Panc1 (cell line): ENCODE measurements around the gene ATOH8. TPM values are rescaled to one million over a fixed set of nuclear protein-coding genes. Genes with fewer than 3 reads are reported as not detected.

ENCODE experiments used
- ATAC-seq: fragments of 200-7000 bp; cut with Tn5 transposase; 2 replicates; pipeline ENCODE4 v1.9.1; 2020; ENCODE audit warnings: mild to moderate bottlenecking, moderate library complexity
- BruUV-seq: library from RNA; stranded (reverse); fragments of 400-500 nt; replicated peaks from 2 replicates; lab custom pipeline; 2021; lab: Mats Ljungman, UMichigan
- CTCF ChIA-PET: fragments of 300-600 bp; sonication (Branson Sonifier 250); formaldehyde crosslinking; loops from one replicate; lab custom pipeline; 2022; ENCODE audit warnings: antibody characterized with exemption; lab: Charles Lee
- POLR2A ChIA-PET: fragments of 300-600 bp; sonication (Branson Sonifier 250); formaldehyde crosslinking; loops from one replicate; lab custom pipeline; 2022; ENCODE audit warnings: antibody characterized with exemption; lab: Charles Lee
- DNase-seq: peaks from one replicate; pipeline ENCODE4 v3.0.0-alpha.2; 2010; ENCODE audit warnings: low read depth, low spot score
- H3K27ac ChIP-seq: 2 replicates; pipeline ENCODE4 v1.5.1; 2011; ENCODE audit warnings: mild to moderate bottlenecking, low read length, inconsistent platforms
- H3K27me3 ChIP-seq: fragments of 200-500 bp; sonication (Bioruptor generic); 2 replicates; pipeline ENCODE4 v1.6.0; 2014; ENCODE audit warnings: low read length, inconsistent platforms; ENCODE audit not compliant: control insufficient read depth, insufficient read depth
- H3K36me3 ChIP-seq: fragments of 200-500 bp; sonication (Bioruptor generic); 2 replicates; pipeline ENCODE4 v1.5.1; 2014; ENCODE audit warnings: inconsistent platforms, mild to moderate bottlenecking, low read length, moderate library complexity; ENCODE audit not compliant: control insufficient read depth, insufficient read depth
- H3K4me1 ChIP-seq: 2 replicates; pipeline ENCODE4 v1.5.1; 2011; ENCODE audit warnings: inconsistent platforms, mild to moderate bottlenecking, low read length, moderate library complexity; ENCODE audit not compliant: control insufficient read depth, insufficient read depth
- H3K4me3 ChIP-seq, 2 experiments: 2 replicates each; pipeline ENCODE4 v1.5.1; 2011 to 2012; ENCODE audit warnings: low read depth in 2 of 2, low read length in 2 of 2, mild to moderate bottlenecking in 2 of 2, inconsistent platforms in 1 of 2, moderate library complexity in 1 of 2
- H3K9me3 ChIP-seq: fragments of 200-500 bp; sonication (Bioruptor generic); 2 replicates; pipeline ENCODE4 v1.5.1; 2014; ENCODE audit warnings: low read depth, mild to moderate bottlenecking, inconsistent platforms, low read length, moderate library complexity; ENCODE audit not compliant: control insufficient read depth, insufficient read depth
- POLR2AphosphoS5 ChIP-seq: IDR thresholded peaks from 2 replicates; pipeline ENCODE4 v1.6.1; 2012; ENCODE audit warnings: mild to moderate bottlenecking, low read depth, low read length, moderate library complexity
- SIN3A ChIP-seq: IDR thresholded peaks from 2 replicates; pipeline ENCODE4 v1.6.1; 2012; ENCODE audit warnings: low read depth, mild to moderate bottlenecking, low read length, moderate library complexity, borderline replicate concordance; ENCODE audit not compliant: insufficient read depth
- TCF7L2 ChIP-seq: IDR thresholded peaks from 2 replicates; pipeline ENCODE4 v1.6.1; 2011; ENCODE audit warnings: mild to moderate bottlenecking, low read depth, low read length, inconsistent platforms
- in situ Hi-C: cut with HindIII; loops from 2 replicates; pipeline ENCODE4 v1.10.0; 2016; ENCODE audit warnings: low sequenced_read_pairs, low pct_unique_long_range_greater_than_20kb
- intact Hi-C: fragments of 100-400 bp; cut with micrococcal nuclease; formaldehyde crosslinking; loops from one replicate; pipeline ENCODE4 v1.10.0; 2022; ENCODE audit not compliant: unreplicated experiment
- total RNA-seq: library from RNA; stranded (reverse); gene quantifications from one replicate; pipeline ENCODE4 v1.2.1, GENCODE V29; 2021; ENCODE audit not compliant: unreplicated experiment
- TF ChIP-seq, protein P1 (sequence below): fragments of 450-650 bp; IDR thresholded peaks from 2 replicates; pipeline ENCODE4 v1.5.1; 2017; ENCODE audit warnings: mild to moderate bottlenecking
- TF ChIP-seq, protein P2 (sequence below), 2 experiments: IDR thresholded peaks; 2 replicates each; pipeline ENCODE4 v1.6.1; 2011 to 2012; ENCODE audit warnings: low read depth in 2 of 2, control low read depth in 1 of 2, low read length in 1 of 2, mild to moderate bottlenecking in 1 of 2, moderate library complexity in 1 of 2; ENCODE audit not compliant: insufficient read depth in 1 of 2

The ATOH8 gene
- total RNA-seq, 1 experiment from 2014 or later, result 3.8 TPM

DNA sequence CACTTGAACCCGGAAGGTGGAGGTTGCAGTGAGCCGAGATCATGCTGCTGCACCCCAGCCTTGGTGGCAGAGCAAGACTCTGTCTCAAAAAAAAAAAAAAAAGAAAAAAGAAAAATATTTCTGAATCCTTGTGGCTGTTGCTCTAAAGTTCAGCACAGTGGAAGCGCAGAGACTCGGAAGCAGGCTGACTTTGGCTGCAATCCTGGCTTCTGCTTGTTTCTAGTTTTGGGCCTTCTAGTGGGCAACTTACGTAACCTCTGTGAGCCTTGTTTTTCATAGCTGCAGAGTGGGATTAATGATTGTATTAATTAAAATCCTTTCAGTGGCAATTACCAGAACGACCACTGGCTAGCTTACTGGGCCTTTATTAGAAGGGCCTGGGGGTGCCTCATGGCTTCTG lies 31.3 kb upstream of the ATOH8 start:
- BruUV-seq, result no TSS peak
- Histone ChIP-seq H3K4me1 (no peaks in the 10 kb centered on the region), H3K36me3 (no peaks in the 10 kb centered on the region), H3K4me3 (no peak overlapping the region), H3K27me3 (no peaks in the 10 kb centered on the region), H3K9me3 (no peaks in the 10 kb centered on the region), H3K27ac (no peak overlapping the region)
- in situ Hi-C loops (no loop called here), intact Hi-C loops (no loop called here)
- no peak for DNase-seq
- CTCF ChIA-PET, result interaction anchor here (0.6 kb wide), 1 partner anchor 15 kb away, joined by 3 read pairs; no protein-coding TSS in a partner anchor
- TF ChIP-seq, protein P1, sequence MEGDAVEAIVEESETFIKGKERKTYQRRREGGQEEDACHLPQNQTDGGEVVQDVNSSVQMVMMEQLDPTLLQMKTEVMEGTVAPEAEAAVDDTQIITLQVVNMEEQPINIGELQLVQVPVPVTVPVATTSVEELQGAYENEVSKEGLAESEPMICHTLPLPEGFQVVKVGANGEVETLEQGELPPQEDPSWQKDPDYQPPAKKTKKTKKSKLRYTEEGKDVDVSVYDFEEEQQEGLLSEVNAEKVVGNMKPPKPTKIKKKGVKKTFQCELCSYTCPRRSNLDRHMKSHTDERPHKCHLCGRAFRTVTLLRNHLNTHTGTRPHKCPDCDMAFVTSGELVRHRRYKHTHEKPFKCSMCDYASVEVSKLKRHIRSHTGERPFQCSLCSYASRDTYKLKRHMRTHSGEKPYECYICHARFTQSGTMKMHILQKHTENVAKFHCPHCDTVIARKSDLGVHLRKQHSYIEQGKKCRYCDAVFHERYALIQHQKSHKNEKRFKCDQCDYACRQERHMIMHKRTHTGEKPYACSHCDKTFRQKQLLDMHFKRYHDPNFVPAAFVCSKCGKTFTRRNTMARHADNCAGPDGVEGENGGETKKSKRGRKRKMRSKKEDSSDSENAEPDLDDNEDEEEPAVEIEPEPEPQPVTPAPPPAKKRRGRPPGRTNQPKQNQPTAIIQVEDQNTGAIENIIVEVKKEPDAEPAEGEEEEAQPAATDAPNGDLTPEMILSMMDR, result no peak
- TF ChIP-seq POLR2AphosphoS5, result no peak
- TF ChIP-seq, protein P2, sequence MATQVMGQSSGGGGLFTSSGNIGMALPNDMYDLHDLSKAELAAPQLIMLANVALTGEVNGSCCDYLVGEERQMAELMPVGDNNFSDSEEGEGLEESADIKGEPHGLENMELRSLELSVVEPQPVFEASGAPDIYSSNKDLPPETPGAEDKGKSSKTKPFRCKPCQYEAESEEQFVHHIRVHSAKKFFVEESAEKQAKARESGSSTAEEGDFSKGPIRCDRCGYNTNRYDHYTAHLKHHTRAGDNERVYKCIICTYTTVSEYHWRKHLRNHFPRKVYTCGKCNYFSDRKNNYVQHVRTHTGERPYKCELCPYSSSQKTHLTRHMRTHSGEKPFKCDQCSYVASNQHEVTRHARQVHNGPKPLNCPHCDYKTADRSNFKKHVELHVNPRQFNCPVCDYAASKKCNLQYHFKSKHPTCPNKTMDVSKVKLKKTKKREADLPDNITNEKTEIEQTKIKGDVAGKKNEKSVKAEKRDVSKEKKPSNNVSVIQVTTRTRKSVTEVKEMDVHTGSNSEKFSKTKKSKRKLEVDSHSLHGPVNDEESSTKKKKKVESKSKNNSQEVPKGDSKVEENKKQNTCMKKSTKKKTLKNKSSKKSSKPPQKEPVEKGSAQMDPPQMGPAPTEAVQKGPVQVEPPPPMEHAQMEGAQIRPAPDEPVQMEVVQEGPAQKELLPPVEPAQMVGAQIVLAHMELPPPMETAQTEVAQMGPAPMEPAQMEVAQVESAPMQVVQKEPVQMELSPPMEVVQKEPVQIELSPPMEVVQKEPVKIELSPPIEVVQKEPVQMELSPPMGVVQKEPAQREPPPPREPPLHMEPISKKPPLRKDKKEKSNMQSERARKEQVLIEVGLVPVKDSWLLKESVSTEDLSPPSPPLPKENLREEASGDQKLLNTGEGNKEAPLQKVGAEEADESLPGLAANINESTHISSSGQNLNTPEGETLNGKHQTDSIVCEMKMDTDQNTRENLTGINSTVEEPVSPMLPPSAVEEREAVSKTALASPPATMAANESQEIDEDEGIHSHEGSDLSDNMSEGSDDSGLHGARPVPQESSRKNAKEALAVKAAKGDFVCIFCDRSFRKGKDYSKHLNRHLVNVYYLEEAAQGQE (IDR thresholded peaks at IDR 0.05; ENCODE audit: insufficient read depth in 1 of 2, low read depth in 2 of 2, low read length in 1 of 2), result no peak
- no peak for TF ChIP-seq TCF7L2
- TF ChIP-seq SIN3A, result no peak
- ATAC-seq, result no peak
- POLR2A ChIA-PET, result no interaction called here

DNA sequence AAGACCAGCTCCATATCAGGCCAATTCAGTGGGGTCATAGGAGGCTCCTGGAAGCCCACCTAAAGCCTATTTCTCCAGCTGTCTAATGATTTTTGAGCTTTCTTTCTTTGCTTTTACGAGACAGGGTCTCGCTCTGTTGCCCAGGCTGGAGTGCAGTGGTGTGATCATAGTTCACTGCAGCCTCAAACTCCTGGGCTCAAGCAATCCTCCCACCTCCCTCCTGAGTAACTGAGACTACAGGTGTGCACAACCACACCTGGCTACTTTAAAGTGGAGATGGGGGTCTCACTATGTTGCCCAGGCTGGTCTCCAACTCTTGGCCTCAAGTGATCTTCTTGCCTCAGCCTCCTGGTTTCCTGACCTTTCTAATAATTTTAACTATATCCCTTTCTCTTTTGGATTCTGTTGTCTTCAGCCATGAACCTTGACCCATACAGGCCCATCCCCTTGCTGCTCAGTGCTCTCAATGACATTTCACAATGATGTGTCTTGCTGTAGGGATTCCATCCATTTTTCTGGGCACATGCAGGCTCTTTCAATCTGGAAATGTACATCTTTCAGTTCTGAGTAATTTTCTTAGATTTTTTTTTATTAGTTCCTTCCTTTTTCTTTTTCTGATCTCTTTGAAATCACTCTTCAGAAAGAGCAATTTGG lies 30.0 kb upstream of the ATOH8 start:
- DNase-seq (no peak), ATAC-seq (no peak)
- in situ Hi-C loops (no loop called here), intact Hi-C loops (no loop called here)
- no TSS peak for BruUV-seq
- Histone ChIP-seq H3K4me1 (peaks cover 9% of the 10 kb centered on the region), H3K27me3 (no peaks in the 10 kb centered on the region), H3K4me3 (no peak overlapping the region), H3K27ac (no peak overlapping the region), H3K9me3 (no peaks in the 10 kb centered on the region), H3K36me3 (no peaks in the 10 kb centered on the region)
- ChIA-PET POLR2A (no interaction called here), CTCF (no interaction called here)
- TF ChIP-seq, protein P1, result no peak
- TF ChIP-seq, protein P2 (IDR thresholded peaks at IDR 0.05; ENCODE audit: insufficient read depth in 1 of 2, low read depth in 2 of 2, low read length in 1 of 2), result no peak
- TF ChIP-seq TCF7L2, result no peak
- no peak for TF ChIP-seq SIN3A
- no peak for TF ChIP-seq POLR2AphosphoS5
